ENCODE measurements around the gene DCST2. TPM values are rescaled to one million over a fixed set of nuclear protein-coding genes. Genes with fewer than 3 reads are reported as not detected.

DCST2 gene
- total RNA-seq, 3 donors from 2014 or later (not counting 1 experiment from before 2014, with no cell fraction given), result 0.30 to 0.92 (median 0.32) TPM

DNA sequence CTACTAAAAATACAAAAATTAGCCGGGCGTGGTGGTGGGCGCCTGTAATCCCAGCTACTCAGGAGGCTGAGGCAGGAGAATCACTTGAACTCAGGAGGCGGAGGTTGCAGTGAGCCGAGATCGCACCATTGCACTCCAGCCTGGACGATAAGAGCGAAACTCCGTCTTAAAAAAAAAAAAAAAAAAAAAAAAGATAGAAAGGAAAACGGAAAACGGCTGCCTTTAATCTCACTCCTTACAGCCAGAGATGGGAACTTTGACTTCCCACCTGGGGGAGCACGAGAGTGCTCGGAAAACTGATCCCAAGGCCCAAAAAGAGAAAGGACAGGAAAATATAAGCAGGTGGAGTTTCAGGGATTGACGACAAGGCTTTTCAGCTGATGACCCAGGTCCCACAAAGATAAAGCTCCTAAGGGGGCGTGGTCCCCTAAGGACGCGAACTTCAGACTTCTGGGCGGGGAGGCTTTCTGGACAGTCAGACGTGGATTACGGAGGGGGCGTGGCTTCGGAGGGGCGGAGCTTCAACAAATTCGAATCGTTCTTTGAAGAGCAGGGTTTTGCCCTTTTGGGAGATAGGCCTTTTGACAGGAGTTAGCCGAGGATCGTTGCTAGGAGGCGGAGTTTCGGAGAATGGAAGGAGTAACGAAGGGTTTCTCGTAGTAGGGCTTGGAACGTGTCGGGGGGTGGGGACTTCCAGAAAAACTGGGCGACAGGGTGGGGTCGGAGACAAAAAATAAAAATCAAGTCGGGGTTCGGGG, 60.1 kb downstream of the DCST2 start:
- Histone ChIP-seq H3K36me3 (ENCODE audit: control insufficient read depth, insufficient read depth, low read length) (peaks cover 2% of the 10 kb centered on the region), H3K4me1 (ENCODE audit: control insufficient read depth, insufficient read depth, low read length) (peaks cover 43% of the 10 kb centered on the region), H3K27ac (ENCODE audit: low read length) (peak overlapping the region; percentile 99), H3K4me3 (ENCODE audit: low read length) (peak overlapping the region; percentile 91), H3K27me3 (ENCODE audit: control insufficient read depth, insufficient read depth, low read length) (no peaks in the 10 kb centered on the region), H3K9me3 (ENCODE audit: control insufficient read depth, insufficient read depth, low read length) (no peaks in the 10 kb centered on the region)
- TF ChIP-seq, protein P1, sequence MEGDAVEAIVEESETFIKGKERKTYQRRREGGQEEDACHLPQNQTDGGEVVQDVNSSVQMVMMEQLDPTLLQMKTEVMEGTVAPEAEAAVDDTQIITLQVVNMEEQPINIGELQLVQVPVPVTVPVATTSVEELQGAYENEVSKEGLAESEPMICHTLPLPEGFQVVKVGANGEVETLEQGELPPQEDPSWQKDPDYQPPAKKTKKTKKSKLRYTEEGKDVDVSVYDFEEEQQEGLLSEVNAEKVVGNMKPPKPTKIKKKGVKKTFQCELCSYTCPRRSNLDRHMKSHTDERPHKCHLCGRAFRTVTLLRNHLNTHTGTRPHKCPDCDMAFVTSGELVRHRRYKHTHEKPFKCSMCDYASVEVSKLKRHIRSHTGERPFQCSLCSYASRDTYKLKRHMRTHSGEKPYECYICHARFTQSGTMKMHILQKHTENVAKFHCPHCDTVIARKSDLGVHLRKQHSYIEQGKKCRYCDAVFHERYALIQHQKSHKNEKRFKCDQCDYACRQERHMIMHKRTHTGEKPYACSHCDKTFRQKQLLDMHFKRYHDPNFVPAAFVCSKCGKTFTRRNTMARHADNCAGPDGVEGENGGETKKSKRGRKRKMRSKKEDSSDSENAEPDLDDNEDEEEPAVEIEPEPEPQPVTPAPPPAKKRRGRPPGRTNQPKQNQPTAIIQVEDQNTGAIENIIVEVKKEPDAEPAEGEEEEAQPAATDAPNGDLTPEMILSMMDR (IDR thresholded peaks at IDR 0.05), result no peak
- no peak overlapping the region for H3K27ac Mint-ChIP-seq
- DNase-seq (peak; percentile 94), ATAC-seq (peak; percentile 22 to 50 (median 30))
- H3K9me3 Mint-ChIP-seq, result no peaks in the 10 kb centered on the region
- H3K36me3 Mint-ChIP-seq, result no peaks in the 10 kb centered on the region
- intact Hi-C loops (cut with micrococcal nuclease), result loop anchor here (1.0 to 5.0 kb wide), 7 partner anchors 10 to 414 kb away; partner anchors contain the start of genes EFNA4, FLAD1, PBXIP1 and PMVK
- no peaks in the 10 kb centered on the region for H3K27me3 Mint-ChIP-seq (ENCODE audit: low read depth in 2 of 2)
- WGBS (ENCODE audit: insufficient coverage), result 2% methylated on average over 29 of the region's 37 CpGs
- peaks cover 15 to 33% of the 10 kb centered on the region in 2 donors for H3K4me1 Mint-ChIP-seq
- no peak overlapping the region for H3K4me3 Mint-ChIP-seq

DNA sequence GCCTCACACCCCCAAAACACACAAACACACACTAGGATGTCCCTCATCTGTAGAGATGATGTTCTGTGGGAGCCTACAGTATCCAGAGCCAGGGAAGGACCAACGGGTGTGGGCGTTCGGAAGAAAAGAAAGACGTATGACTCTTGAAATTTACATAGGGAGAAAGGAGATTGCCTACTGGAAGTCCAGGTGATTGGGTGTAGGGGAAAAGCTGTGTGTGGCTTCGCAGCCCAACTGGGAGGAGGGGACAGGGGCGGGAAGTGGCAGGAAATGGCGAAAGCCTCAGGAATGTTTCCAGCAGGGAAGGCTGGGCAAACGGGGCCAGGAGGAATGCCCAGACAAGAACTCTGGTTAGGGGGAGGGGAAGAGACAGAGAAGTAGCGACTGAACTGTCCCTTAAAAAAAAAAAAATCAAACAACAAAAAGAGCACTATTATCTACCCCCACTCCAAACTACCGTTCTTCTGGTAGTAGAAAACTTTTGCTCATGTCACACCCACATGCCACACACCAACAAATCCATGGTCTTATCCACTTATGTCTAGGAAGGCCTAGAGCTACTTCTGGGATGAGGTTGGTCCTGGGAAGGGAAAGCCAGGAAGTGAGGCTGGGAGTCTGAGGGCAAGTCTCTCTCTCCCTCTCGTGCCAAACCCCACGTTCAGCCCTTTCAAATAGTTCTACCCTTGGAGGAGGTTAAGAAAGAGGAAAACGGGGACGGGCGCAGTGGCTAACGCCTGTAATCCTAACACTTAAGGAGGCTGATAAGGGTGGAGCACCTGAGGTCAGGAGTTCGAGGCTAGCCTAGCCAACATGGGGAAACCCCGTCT, 60.9 kb downstream of the DCST2 start:
- Histone ChIP-seq H3K4me1 (ENCODE audit: control insufficient read depth, insufficient read depth, low read length) (peaks cover 43% of the 10 kb centered on the region), H3K4me3 (ENCODE audit: low read length) (no peak overlapping the region), H3K9me3 (ENCODE audit: control insufficient read depth, insufficient read depth, low read length) (no peaks in the 10 kb centered on the region), H3K36me3 (ENCODE audit: control insufficient read depth, insufficient read depth, low read length) (peaks cover 10% of the 10 kb centered on the region), H3K27me3 (ENCODE audit: control insufficient read depth, insufficient read depth, low read length) (no peaks in the 10 kb centered on the region), H3K27ac (ENCODE audit: low read length) (peak overlapping the region; percentile 99)
- intact Hi-C loops (cut with micrococcal nuclease), result loop anchor here (5.0 kb wide), 2 partner anchors 35 to 90 kb away; partner anchors contain the start of genes EFNA4 and PMVK
- Mint-ChIP-seq H3K27ac (no peak overlapping the region), H3K36me3 (no peaks in the 10 kb centered on the region), H3K9me3 (no peaks in the 10 kb centered on the region), H3K4me1 (peaks cover 20 to 37% of the 10 kb centered on the region in 2 donors), H3K4me3 (peak overlapping the region; percentile 75), H3K27me3 (ENCODE audit: low read depth in 2 of 2) (no peaks in the 10 kb centered on the region)
- TF ChIP-seq, protein P1 (IDR thresholded peaks at IDR 0.05), result no peak
- ATAC-seq (no peak), DNase-seq (peak in 1 of 2 donors; percentile 40)
- 76% methylated on average over 14 of the region's 18 CpGs for WGBS (ENCODE audit: insufficient coverage)

DNA sequence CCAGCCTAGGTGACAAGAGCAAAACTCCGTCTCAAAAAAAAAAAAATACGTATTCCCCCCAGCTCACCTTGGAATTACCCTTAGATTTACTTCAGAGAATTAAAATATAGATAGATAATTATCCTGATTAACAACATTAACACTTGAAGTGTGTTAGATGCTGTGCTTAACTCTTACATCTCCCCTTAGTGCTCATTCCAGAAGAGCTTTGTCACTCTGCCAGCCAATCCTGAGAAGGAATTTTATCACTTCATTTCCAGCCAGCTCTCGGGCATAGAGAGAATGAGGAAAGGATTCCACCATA, 61.4 kb downstream of the DCST2 start:
- ATAC-seq, result no peak
- Mint-ChIP-seq H3K27me3 (ENCODE audit: low read depth in 2 of 2) (no peaks in the 10 kb centered on the region), H3K36me3 (no peaks in the 10 kb centered on the region), H3K4me1 (peaks cover 20 to 37% of the 10 kb centered on the region in 2 donors), H3K4me3 (peak overlapping the region; percentile 75), H3K27ac (no peak overlapping the region), H3K9me3 (no peaks in the 10 kb centered on the region)
- Histone ChIP-seq H3K4me1 (ENCODE audit: control insufficient read depth, insufficient read depth, low read length) (peaks cover 43% of the 10 kb centered on the region), H3K9me3 (ENCODE audit: control insufficient read depth, insufficient read depth, low read length) (no peaks in the 10 kb centered on the region), H3K36me3 (ENCODE audit: control insufficient read depth, insufficient read depth, low read length) (peaks cover 15% of the 10 kb centered on the region), H3K4me3 (ENCODE audit: low read length) (no peak overlapping the region), H3K27me3 (ENCODE audit: control insufficient read depth, insufficient read depth, low read length) (no peaks in the 10 kb centered on the region), H3K27ac (ENCODE audit: low read length) (no peak overlapping the region)
- TF ChIP-seq, protein P1 (IDR thresholded peaks at IDR 0.05), result no peak
- no peak for DNase-seq
- WGBS (ENCODE audit: insufficient coverage), result no CpG with 5 or more reads among the region's 3 CpGs
- intact Hi-C loops (cut with micrococcal nuclease), result loop anchor here (5.0 kb wide), 2 partner anchors 35 to 90 kb away; partner anchors contain the start of genes EFNA4 and PMVK

Data from natural killer cell (primary cell).